Stimulated activated CD8-positive, alpha-beta memory T cell treated with anti-CD3 and anti-CD28 coated beads, Interleukin-4, amount 100 ng/mL, for 1 hour (primary cell): ENCODE results near the gene MYL12B.

Source experiments
- DNase-seq, 2 donors: peaks; one replicate each; pipeline ENCODE4 v3.0.0-alpha.2; 2020; ENCODE audit warnings: low read depth in 2 of 2, low spot score in 1 of 2

The MYL12B gene

DNA sequence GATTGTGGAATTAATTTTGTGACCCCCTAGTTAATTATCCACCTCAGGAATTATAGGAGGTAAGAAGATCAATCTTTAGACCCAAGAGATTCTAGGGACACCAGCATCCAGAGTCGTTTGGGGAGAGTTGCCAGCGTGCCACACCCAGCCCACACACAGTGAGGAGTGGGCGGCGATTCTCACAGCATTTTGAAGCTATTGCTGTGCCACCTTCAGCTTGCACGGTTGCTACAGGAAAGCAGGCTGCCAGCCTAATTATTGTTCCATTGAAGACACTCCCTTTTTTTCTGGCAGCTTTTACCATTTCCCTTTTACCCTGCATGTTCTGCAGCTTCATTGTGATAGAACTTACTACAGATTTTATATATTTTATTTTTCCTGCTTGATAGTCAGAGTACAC is 27.5 kb upstream of the MYL12B start:
- DNase-seq, result no peak

DNA sequence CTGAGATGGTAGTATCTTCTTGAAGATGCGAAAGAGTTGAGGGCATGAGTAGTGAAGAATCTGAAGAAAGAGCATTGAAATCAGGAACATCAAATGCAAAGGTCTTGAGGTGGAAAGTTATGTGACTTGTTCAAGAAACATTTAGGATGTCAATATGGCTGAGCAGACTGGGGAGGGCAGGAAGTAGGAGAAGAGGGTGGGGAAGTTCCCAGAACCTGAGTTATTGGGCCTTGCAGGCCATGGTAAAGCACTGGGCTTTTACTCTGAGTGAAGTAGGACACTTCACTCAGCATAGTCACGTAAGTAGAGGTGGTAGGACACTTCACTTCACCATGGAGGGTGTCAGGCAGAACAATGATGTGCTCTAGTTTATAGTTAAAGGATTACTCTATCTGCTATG is 26.1 kb upstream of the MYL12B start:
- DNase-seq, result no peak

DNA sequence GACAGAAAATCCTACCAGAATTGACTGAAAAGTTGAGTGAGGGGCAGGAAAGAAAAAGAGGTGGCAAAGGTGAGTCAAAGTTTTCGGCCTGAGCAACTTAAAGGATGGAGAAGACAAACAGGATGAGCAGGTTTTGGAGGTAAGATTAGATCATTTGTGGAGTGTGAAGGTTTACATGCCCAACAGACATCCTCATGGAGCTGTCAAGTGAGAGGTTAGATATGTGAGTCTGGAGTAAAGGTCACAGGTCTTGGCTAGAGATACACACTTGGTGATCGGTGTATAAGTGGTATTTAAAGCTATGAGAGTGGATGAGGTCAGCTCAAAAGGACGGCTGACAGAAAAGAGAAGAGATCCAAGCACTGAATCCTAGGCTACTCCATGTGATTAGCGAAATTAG is 25.5 kb upstream of the MYL12B start:
- no peak for DNase-seq

DNA sequence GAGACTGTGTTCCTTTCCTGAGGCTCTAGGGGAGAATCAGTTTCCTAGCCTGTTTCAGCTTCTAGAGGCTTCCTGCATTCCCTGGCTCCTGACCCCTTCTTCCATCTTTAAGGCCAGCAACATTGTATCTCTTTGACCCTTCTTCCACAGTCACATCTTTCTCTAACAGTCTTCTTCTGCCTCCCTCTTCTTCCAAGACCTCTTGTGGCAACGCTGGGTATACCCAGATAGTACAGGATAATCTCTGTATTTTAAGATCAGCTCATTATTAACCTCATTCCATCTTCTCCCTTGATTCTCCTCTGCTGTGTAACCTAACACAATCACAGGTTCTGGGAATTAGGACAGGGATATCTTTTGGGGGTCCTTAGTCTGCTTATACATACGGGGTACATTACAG is 23.2 kb upstream of the MYL12B start:
- DNase-seq, result no peak

DNA sequence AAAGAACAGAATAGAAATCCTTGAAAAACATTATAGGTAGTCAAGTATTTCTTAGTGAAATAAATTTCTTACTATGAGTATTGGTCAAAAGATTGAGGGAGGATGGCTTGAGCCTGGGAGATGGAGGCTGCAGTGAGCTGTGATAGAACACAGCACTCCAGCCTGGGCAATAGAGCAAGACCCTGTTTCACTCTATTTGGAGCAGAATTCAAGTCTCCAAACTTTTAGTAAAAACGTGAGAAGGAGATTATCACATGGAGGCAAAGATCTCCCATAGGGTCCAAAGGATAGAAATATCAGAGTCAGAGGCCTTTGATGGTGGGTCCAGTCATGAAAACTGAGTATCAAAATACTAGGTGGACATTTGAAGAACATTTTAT is 16.8 kb upstream of the MYL12B start:
- DNase-seq, result no peak

DNA sequence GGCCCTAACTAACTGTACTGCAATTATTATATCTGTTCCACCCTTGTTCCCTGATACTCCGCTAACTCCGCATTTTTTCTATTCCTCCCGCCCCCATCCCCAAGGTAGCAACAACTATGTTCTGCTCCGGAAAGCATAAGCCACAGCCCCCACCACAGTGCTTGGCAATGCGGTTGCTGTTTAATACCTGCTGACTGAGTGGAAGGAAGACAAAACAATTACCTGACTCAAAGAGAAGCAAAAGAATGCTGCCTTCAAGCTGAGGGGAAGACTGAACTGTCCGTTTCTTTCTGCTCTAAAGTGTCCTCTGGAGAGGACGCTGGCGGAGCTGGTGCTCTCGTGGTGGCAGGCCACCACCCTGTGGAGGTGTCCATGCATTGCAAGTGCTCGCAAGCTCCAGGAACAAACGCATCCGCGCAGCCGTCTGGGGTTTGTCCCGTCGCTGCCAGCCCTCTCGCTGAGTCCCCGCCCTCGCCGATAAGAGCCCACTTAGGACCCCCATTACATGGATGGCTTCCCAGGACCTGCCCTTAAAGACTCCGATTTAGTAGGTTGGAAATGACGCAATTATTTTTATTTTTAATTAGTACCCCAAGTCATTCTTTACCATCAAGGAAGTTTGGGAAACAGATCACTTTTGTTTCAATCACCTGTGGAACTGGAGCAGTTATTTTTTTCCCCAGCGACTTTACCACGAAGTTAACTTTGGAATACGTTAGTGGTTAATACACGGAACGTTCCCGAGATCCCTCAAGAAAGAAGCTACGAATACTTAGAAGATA is 15.9 kb upstream of the MYL12B start:
- DNase-seq, result peak; percentile 54 to 66

DNA sequence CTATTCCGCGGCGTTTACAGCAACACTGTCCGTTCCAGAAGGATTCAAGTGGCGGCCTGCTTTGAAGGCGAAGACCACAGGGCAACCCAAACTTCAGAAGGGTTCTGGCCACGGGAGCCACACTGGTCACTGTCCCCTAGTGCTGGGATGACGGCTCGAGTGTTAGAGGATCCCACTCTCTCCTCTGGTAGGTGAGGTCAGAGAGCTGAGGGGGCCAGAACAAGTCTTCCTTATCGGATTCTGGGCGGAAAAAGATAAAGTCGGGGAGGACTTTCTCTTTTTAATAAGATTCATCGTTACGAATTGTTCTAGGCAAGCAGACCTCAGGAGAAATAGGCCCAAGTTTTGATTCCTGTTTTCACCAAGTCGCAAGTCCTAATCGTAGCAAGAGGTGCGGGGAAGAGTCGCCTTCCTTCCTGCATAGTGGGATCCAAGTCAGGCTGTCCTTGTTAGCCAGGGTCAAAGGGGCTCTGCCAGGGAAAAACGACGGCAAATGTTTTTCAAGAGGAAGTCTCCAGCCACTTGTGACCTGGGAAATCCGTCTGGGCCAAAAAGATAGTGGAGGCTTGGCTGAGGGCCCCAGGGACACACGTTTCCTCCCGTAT is 15.2 kb upstream of the MYL12B start:
- no peak for DNase-seq

DNA sequence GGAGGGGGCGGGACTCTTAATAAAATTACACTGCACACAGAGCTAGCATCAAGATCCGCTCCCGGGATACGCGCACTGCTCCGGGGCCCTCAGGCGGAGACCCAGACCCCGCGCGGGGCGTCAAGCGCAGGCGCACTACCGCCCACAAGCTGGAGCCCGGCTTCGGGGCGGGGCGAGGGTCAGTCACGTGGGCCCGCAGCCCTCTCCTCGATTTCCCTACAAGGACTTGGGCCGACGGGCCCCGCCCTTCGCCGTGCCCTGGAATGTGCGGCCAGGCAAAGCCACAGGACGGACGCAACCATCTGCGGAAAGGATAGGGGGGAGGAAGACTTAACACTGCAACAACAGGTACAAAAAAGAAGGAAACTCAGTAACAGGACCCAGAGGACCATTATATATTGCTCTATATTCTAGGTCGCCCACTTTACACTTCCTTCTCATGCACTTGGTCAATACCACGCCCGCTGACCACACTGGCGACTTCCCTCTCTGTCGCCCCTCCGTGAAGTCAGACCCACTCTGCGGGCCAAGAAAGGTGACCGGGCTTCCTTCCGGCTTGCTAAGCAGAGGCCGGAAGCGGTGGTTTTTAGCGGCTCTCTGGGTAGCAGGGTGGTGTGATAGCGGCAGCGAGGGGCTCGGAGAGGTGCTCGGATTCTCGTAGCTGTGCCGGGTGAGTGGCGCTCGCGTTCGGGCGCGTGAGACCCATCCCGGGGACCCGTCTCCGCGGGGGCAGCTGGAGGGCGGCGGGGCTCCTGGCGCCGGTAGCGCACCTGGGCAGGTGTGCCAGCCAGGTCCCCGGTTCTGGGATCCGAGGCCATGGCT is 14.5 kb upstream of the MYL12B start, which contains the start of gene MYL12A:
MYL12A (plus strand) TSS at position 562 of the 822 bp plus-strand sequence. CDS start 5,447 bp downstream, outside the sequence.
- DNase-seq, result peak; percentile 77 to 84

DNA sequence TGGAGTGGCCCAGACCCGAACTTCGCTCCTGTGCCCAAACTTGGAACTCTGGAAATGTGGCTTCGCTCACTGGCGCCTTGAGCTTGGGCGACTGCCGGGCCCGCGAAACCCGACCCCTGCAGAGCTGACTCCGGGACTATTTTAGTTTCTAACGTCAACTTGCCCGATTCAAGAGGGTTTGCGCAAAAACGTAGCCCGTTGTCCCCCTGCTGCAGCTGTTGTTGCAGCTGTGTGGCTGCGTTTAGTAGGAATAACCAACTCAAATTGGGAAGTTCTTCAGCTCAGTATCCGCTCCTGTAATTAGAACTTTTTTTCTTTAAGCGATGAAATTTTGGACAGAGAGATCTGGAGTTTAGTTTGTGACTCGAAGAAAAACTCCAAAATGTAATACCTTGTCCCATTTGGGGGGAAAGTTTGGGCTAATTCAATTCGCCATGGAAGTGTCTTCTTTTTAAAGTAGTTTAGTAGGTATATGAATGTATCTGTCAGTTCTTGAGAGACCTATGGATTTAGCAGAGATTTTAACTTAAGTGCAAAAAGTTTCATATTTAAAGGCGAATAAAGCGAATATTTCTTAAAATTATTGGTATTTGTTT is 13.8 kb upstream of the MYL12B start:
- no peak for DNase-seq

DNA sequence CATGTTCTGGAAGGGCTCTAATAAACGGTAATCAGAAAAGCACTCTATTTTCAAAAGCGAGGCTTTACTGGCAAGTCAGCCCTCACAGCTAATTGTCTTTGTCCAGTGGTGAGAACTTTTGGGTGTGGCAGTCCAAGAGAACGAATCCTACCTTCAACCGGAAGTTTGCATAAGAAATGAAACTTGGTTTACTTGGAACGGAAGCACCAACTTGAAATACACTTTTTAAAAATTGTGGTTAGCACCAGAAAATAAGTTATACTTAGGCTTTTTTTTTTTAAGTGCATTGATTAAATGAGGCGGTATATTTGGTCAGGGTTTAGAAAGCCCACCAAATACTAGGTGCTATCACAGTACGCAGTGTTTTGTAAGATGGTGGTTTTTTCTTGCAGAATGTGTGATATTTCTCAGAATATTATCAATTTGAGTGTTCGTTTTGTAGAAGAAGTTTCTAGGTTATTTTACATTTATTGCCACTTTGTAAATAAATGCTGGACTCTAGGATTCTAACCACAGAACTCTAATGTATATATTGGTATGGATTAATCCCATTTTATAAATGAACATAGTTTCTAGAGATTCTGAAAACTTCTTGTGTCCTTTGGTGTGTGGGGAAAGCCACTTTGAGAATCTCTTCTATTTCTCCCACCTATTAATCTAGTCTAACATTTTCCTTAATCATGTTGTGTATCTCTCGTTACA is 13.1 kb upstream of the MYL12B start:
- DNase-seq, result no peak

DNA sequence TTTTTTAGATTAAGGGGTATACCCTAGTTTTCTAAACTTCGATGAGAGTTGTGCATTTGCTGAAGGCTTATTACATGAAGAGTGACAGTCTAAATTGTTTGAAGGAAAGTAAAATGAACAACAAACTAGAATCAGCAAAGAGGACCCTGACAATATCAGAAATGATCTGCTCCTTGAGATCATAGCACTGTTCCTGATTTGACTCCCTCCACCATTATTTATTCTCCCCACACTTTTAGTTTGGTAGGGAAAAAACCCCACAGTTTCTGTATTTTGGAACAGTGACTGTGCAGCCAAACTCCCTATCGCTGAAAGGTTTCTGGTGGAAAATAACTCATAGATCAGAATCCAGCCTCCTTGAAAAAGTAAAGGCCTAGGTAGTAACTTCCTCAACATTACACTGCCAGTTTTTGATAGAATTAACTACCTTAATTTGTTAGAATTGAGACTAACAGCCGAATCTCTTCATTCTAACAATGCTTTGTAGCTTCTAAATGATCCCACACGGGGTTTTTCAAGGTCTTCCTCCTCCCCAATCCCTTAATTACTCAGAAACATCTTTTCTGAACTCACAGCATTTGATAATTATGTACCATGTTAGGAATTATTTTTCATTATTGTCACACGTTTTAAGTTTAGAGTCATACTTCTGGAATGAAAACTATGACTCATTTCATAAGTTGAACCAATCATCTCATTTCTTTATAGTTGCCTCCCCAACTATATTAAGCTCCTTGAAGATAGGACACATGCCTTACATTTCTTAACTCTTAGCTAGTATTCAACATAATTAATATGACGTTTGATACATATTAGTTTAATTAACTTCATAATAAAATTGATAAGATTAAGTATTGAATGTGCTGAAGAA is 11.5 kb upstream of the MYL12B start:
- no peak for DNase-seq

DNA sequence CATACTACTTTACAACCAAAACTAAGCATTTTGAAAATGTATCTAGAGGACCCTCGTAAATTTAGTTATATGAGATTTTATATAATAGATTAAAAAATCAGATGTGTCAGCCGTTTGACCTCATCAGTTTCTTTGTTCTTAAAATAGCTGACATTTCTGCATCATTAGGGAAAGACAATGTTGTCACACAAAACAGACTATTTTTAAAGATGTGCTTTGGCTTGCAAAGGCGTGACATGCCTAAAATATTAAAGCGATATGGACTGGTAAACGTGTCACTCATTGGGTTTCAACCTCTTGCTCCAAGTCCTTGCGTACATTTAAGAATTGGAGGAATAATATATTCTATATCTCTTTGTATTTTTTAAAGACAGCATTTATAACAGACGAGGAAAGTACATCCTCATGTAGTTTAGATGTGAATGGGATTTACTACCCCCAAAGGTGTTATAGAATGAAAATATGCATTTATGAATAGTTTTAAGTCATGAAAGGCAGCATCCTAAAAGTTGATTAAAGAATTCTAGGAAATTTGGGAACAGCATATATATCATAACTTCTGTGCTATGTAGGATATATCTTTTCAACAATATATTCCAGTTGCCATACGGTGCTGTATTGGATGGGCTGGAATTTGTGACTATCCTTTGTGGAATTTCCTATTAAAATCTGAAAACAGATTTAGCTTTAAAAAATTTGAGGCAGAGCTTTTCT is 10.5 kb upstream of the MYL12B start:
- no peak for DNase-seq

DNA sequence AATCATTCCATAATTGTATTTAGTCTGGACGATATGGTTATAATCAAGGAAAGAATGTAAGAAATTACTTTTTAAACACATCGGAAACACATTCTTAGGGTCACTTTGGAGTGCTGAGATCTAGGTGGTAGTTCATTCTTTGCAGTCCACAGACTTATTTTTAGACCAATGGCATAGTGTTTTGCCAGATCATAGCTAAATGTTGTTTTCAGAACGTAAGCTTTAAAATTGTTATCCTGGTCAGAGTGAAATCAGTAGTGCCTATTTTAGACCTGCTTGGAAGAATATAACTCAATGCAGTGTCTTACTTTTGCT is 10.0 kb upstream of the MYL12B start:
- no peak for DNase-seq

DNA sequence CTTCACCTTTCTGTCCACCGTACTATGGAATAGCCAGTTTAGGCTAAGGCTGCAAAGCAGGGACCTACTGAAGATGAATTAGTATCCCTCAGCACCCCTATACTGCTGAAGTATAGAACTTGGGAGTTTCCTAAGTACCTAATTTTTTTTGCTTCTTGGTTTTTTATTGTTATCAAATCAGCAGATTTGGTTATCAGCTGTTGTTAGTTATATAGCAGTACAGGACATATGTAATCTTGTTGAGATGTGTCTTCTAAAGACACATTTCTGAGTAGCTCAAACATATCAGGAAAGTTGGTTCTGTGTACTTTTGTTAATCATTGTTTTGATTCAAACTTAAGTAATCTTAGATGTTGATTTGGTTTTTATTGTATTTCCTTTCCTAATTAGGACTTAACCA is 9.1 kb upstream of the MYL12B start:
- DNase-seq, result no peak

DNA sequence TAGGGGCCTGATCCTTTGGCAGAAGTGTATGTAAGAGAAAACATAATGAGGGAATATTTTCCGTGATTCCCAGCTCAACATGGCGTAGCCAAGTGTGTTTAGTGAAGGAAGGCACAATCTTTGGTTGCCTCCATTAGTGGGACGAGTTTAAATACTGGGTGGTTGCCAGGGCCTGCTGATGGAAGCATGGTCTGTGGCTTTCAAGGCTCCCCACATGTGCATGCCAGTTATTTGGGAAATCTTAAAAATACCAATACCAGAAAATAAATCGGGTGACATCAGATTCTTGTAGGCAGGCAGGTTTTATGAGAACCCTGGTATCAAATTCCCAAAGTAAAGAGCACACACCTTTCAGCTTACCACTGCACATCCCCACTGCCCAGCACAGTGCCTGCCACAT is 7.2 kb upstream of the MYL12B start:
- DNase-seq, result no peak

DNA sequence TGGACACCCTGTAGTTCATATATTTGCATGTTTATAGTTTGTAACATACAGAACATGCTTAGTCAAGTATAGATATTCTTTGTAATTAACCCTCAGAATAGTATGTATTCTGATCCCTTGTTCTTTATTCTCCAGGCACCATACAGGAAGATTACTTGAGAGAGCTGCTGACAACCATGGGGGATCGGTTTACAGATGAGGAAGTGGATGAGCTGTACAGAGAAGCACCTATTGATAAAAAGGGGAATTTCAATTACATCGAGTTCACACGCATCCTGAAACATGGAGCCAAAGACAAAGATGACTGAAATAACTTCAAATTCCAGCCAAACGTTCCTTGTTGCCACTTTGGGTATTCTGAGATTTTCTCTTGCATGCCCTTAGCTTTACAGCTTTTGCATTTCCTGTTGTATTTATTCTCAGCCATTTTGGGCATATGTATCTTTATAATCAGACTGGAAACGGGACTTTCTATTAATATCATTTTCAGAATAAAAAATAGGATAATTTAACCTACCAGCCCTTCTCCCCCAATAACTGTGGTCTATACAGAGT is 6.2 kb upstream of the MYL12B start:
- no peak for DNase-seq

DNA sequence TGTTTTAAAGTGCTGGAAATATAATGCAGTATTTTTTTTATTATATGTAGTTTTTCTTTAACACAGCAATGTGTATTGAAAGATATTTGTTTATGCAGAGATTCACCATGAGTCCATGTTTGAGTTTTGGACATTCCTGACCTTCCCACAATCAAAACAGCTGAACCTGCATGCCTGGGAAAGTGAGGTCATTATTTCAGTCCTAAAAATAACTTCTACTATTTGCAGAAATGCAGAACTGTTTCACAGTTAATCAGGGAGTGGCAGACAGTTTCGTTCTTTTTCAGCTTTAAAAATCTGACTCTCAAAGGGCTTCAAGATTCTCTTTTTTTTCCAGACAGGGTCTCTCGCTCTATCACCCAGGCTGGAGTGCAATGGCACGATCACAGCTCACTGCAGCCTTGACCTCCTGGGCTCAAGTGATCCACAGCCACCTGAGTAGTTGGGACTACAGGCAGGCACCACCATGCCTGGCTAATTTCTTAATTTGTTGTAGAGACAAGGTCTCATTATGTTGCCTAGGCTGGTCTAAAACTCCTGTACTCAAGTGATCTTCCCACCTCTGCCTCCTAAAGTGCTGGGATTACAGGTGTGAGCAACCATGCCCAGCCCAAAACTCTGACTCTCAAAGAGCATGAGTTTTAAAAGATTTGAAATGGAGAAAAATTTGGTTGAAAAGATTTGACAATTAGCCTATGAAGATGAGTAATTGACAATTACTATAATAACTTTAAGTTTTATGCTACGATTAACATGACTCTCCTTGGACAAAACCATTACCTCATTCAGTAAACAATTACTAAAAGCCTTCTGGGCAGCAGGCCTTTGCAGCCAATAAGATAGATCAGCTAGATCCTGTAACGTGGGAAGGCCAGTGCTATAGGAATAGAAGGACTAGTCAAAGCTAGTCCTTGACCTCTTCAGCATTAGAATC is 5.0 kb upstream of the MYL12B start:
- no peak for DNase-seq

DNA sequence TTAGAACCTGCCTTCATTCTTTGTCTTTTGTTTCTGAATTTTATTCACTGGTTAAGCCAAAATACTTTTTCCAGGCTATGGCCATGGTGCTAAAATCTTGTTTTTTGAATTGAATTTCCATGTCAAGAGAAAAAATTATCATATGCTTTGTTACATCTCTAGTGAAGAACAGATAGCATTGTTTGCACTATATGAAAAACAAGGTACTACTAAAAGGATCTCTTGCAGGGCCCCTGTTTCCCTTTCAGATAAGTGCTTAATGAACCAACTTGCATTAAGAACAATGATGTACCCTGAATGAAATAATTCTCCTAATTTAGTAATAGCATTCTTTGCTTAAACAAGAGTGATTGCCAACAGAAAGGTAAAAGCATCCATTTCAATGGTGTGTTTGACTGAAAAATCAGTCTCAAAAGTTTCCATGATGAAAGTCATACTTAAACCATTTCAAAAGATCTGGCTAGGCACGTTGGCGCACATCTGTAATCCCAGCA is 4.3 kb upstream of the MYL12B start:
- DNase-seq, result no peak
